Muscle of arm (tissue), 14 donors: Measurements from ENCODE around the gene OGFOD2. TPM values are rescaled to one million over a fixed set of nuclear protein-coding genes. Genes with fewer than 3 reads are reported as not detected.
A peak's percentile ranks its signal among the peaks of the same experiment; 100 is the strongest.
"Not testable (repeated sequence)": the region's sequence is repeated elsewhere in the genome, so short reads cannot be mapped to it uniquely, and the experiment has no call there.

Source experiments
- DNase-seq: peaks from one replicate; pipeline ENCODE4 v3.0.0-alpha.2; 2013
- long read RNA-seq, 11 donors: transcript quantifications; one replicate each; lab custom pipeline, GENCODE V29; 2026
- polyA plus RNA-seq, 12 donors: library from polyadenylated mRNA; unstranded; fragments of 120-200 nt; gene quantifications; one replicate each; pipeline ENCODE4 v1.2.1, GENCODE V29; 2013; ENCODE audit not compliant: insufficient read length in 12 of 12

Gene OGFOD2
- 10 to 100 TPM in 2 of 12 donors, 1 to 10 TPM in 8, not detected in 2; 7.0 to 12.2 (median 8.6) TPM for polyA plus RNA-seq
- long read RNA-seq, donor 1, partial matches to known transcripts: 0 of 4 reads
- long read RNA-seq, donor 1, other reads (novel, unspliced or antisense): 0 of 4 reads
- long read RNA-seq, donor 2, partial matches to known transcripts: 0 of 1 reads
- long read RNA-seq, donor 2, other reads (novel, unspliced or antisense): 0 of 1 reads
- long read RNA-seq, donor 3, partial matches to known transcripts: 0 of 1 reads
- long read RNA-seq, donor 3, other reads (novel, unspliced or antisense): 0 of 1 reads
- long read RNA-seq, donor 4, partial matches to known transcripts: 0 of 1 reads
- long read RNA-seq, donor 4, other reads (novel, unspliced or antisense): 0 of 1 reads
- long read RNA-seq, donor 5, partial matches to known transcripts: 0 of 2 reads
- long read RNA-seq, donor 5, other reads (novel, unspliced or antisense): 0 of 2 reads
- long read RNA-seq, donor 6: 0 reads
- long read RNA-seq, donor 7, partial matches to known transcripts: 0 of 1 reads
- long read RNA-seq, donor 7, other reads (novel, unspliced or antisense): 0 of 1 reads
- long read RNA-seq, donor 8, partial matches to known transcripts: 0 of 1 reads
- long read RNA-seq, donor 8, other reads (novel, unspliced or antisense): 0 of 1 reads
- long read RNA-seq, donor 9, partial matches to known transcripts: 0 of 1 reads
- long read RNA-seq, donor 9, other reads (novel, unspliced or antisense): 0 of 1 reads
- long read RNA-seq, donor 10, partial matches to known transcripts: 0 of 5 reads
- long read RNA-seq, donor 10, other reads (novel, unspliced or antisense): 0 of 5 reads
- long read RNA-seq, donor 11, partial matches to known transcripts: 0 of 4 reads
- long read RNA-seq, donor 11, other reads (novel, unspliced or antisense): 0 of 4 reads

DNA sequence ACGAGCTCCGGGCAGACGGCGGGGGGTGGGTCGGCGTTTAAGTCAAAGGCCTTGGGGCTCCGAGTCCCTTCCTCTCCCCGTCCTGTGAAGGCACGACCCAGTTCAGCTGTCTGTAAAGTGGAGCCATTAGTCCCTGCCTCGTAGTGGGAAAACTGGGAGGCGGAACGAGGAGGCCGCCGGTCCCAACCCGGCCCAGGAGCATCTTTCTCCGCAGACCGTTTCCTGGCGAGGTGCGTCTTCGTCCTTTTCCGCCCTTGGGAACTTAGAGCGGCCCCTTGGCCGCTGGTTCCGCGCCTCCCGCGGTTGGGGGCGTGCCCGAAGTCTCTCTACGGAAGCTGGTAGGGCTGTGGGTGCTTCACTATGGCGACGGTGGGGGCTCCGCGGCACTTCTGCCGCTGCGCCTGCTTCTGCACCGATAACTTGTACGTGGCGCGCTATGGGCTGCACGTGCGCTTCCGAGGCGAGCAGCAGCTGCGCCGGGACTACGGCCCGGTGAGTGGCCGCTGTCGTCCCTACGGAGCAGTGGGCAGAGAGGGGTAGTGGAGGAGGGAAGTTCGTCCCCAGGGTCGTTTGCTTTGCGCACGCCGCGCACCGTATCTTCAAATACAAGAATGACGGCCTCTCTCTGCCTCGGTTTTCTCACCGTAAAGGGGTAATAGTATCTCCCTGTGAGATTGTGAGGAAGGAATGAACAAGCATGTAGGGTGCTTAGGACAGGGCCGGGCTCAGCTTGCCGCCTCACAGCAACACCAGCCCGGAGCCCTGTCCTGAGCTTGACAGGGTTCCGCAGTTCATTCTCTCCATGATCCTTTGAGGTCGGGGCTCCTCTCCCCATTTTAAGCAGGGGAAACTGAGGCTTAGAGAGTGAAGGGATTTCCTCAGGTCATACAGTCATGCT is at the start of gene OGFOD2:
Gene OGFOD2, plus strand, starts transcription at position 353 of the 898 bp plus-strand sequence. Its CDS starts 8 bp downstream, at position 361.
- DNase-seq: peak; percentile 94

DNA sequence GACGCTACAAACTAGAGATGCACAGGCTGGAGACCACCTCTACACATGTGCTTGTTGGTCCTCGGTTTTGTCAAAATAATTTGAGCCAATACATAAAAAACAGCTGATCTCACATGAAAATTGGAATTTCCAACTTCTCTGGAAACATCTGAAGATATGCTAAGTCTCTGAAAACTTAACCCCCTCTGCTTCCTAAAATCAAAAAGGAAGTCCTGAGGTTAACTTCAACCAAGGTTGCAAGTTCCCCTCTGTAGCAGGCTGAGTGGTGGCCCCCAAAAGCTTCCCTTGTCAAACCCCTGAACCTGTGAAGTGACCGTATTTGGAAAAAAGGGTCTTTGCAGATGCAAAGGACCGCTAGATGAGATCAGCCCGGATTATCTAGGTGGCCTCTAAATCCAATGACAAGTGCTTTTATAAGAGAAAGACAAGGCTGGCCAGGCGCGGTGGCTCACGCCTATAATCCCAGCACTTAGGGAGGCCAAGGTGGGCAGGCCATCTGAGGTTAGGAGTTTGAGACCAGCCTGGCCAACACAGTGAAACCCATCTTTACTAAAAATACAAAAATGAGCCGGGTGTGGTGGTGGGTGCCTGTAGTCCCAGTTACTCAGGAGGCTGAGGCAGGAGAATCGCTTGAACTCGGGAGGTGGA is 47.2 kb upstream of the OGFOD2 start:
- DNase-seq: no peak

DNA sequence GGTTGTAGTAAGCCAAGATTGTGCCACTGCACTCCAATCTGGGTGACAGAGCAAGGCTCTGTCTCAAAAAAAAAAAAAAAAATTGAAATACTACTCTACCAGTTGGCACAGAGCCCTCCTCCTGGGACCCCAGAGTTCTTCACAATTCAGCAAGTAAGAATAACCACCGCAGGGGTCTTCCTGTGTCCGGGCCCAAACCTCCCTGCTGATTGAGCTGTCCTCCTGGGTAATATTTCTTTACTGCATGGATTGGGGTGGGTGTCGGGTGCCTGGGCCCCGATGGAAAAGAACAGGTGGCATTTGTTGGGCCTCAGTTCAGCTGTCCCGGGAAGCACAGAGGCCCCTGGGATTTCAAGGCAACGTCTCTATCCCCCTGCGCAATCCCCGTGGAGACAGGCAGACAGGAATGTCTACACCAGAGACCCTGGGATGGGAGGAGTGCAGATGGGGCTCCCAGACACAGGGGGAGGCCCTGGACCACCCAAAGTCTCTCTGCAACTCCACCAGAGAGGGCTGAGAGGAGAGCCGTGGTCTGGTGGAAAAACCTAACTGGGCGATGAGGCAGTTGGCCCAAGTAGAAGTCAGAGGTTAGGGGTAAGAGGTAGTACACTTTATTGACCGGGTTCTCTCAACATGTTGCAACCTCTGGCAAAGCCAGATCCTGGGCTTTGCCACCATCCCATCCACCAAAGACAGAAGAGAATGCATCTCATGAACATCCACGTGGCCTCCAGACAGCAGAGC is 46.5 kb upstream of the OGFOD2 start:
- DNase-seq: no peak

DNA sequence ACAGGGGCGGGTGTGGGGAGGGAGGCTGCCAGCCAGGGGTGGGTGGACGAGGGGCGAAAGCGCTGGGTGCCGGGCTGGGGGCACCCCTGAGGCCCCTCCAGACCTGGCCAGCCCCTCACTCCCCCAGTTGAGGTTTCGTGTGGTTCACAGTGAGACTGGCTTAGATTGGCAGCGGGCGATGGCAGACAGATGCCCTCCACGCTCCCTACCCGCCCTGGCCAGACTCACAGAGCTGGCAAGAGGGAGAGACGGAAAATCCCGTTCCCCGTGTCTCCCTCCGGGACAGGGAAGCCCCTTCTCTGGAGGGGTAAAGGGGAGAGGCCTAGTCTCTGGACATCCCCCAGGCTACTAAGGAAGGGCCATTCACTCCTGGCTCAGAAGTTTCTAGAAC is 45.9 kb upstream of the OGFOD2 start:
- DNase-seq: no peak

DNA sequence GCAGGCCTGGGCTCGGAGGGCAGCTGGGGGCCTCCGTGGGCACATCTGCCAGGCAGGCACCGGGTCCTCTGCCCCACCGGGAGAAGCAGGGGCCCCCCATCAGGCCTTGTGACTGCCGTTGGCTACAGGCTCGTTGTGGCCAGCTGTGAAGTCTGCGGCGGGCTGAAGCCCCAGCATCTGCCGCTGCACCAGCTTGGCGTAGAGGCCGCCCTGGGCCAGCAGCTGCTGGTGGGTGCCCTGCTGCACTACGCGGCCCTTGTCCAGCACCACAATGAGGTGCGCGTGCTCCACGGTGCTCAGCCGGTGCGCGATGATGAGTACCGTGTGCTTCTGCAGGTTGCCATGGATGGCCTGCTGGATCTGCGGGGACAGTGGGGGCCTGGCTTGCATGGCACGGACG is 45.2 kb upstream of the OGFOD2 start:
- DNase-seq: no peak

DNA sequence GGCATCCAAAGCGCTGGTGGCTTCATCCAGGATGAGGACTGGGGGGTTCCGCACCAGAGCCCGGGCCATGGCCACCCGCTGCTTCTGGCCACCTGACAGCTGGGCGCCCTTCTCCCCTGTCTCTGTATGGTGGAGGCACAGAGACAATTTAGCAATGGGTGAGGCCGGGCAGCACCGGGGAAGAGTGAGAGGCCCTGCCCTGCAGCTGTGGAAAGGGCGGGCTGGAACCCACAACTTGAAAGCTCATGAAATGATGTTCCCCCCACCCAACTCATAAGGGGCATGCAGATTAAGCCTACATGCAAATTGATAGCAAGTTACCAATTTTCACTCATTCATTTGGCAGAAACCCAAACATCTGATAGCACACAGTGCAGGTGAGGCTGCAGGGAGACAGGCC is 42.8 kb upstream of the OGFOD2 start:
- no peak for DNase-seq

DNA sequence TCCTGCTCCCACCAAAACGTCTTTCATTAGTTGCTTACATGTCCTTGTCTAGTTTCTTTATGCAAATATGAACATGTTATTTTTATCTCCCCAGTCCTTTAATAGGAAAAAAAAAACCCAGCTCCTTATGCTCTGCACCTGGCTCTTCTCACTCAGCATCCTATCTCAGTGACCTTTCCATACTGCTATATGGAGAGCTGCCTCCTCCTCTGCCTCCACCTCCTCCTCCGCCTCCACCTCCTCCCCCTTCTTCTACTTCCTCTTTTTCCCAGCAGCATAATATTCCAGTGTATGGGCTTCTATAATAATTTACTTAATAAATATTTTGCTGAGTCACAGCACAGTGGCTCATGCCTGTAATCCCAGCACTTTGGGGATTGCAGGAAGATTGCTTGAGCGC is 40.3 kb upstream of the OGFOD2 start:
- DNase-seq: no peak

DNA sequence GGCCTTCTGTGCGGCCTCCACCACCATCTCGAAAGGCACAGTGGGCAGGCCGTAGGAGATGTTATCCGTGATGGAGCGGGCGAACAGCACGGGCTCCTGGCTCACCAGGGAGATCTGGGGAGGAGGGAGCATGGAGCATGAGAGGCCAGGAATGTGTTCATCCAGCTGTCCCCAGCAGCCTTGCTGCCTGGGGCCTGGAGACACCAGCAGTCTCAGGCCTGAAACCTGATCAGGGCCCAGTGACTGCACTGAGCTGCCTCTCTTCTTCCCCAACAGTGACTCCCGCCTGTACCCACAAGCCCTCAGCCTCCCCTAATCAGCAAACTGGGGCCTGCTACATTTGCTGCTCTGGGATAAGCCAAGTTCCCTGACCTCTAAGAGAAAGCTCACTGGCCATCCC is 39.7 kb upstream of the OGFOD2 start:
- DNase-seq: no peak

DNA sequence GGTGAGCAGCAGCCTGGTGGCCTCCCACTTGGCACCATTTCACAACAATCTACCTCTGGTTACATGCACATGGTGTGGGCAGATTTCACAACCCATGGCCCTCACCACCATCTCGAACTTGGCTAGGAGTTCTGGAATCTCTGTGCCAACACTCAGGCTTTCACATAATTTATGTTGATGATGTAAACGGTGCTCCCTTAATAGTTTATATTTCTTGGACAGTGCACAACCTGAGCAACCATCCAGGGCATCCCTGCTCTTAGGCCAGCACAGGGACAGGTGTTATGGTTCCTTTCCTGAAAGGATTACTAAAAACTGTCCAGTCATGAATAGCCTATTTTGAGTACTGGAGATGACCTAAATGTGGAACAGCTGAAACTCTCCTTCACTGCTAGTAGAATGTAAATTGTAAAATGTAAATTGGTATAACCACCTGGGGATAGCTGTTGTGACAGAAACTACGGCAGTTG is 37.4 kb upstream of the OGFOD2 start:
- no peak for DNase-seq

DNA sequence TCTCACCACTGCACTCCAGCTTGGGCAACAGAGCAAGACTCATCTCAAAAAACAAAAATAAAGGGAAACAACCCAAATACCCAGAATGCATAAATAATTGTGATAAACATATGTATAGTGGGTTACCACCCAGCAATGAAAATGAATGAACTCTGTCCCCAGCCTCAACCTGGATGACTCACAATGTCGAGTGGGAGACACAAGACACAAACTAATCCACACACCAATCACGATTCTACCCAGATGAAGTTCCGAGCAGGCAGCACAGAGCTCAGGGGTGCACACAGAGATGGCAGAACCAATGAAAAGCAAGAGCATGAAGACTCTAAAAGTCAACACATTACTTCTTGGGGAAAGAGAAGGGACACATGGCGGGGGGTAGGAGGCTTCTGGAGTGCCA is 35.9 kb upstream of the OGFOD2 start:
- DNase-seq: no peak

GRCh38 chr12:122941351-122941750 is 33.7 kb upstream of the OGFOD2 start:
- not testable (repeated sequence) for DNase-seq

DNA sequence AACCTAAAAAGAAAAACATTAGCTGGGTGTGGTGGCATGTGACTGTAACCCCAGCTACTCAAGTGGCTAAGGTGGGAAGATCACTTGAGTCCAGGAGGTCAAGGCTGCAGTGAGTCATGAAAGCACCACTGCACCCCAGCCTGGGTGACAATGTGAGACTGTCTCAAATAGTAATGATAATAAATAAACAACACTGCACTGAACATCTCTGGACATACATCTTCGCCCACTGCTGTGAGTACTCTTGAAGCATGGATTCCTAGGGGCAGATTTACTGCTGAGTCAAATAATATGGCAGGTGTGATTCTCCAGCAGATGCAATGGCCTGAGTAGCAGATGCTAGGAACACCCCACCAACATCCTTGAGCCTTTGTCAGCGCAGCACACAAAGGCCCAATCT is 32.4 kb upstream of the OGFOD2 start:
- DNase-seq: no peak

DNA sequence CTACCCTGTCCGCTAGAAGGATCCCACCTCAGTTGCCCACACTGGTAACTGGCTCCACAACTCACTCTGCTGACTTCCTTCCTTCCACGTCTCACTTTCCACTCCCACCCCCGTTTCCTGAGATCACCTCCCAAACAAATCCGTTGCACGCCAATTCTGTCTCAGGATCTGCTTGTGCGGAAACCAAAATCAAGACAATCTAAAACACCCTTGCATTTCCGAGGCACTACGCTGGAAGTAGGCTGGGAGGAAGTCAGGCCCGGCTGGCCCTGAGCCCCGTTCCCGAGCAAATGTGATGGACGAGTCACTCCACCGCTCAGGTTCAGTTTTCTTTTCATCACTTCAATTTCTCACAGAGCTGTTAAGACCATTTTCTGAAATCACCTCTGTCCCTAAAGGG is 31.8 kb upstream of the OGFOD2 start:
- no peak for DNase-seq

GRCh38 chr12:122944605-122945592 is 30.1 kb upstream of the OGFOD2 start:
- DNase-seq: no peak

DNA sequence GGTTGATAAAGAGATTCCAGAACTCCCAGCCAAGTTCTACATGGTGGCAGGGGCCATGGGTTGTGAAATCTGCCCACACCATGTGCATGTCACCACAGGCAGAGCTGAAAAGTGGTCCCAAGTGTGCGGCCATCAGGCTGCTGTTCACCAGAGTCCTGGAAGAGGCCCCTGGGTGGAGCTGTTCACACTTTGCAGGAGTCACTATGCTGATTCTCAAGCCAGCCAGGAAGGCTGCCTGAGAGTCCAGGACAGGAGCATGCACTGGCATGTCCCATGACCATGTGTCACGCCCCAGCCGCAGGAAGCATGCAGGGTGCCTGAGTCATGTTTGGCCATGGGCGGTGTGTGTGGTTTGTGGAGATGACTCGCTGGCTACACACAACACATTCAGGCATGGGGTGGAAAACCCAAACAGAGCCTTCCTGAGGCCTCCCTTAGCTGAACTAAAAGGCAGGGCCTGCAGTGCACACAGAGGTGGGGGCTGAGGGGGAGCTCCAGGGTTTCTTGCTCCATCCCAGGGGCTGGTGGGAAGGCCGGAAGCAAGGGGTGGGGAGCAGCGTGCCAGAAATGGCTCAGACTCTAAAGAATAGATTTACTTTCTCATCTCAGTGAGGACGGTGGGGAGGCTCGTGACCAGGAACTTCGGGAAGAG is 28.2 kb upstream of the OGFOD2 start:
- DNase-seq: no peak

DNA sequence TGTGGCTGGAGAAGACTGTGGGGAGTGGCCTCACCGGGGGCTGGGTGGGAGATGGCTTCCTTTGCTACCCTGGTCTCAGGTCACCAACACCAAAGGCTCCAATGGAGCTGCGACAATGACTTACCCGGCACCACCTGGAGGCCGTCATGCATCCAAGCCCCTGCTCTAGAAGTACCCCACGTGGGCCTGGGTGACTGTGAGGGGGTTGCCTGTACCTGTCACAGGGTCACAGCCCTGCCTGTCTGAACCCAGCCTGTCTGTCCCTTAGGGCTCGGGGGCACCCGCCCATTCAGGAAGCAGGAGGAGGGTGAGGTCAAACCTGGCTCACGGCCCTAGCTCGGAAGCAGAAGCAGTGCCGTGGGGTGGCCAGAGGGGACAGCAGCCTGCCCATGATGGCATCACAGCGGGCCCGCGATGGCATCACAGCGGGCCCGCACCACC is 27.7 kb upstream of the OGFOD2 start:
- no peak for DNase-seq

DNA sequence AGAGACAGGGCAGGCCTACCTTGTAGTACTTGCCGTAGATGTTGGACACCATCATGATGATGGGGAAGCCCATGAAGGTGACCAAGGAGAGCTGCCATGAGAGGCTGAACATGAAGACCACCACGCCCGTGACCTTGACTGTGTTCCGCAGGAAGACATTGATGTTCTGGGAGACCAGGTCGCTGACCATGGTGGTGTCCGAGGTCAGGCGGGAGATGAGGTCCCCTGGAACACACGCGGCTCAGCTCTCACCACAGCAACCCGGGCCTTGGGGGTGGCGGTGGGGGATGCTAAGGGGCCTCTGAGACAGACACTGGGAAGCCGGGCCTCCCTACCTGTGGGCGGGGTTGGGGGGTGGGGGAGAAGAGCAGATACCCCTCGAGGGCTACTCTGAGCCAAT is 26.4 kb upstream of the OGFOD2 start:
- no peak for DNase-seq

- DNase-seq: no peak
These were observed 25.6 kb upstream of the OGFOD2 start for GRCh38 chr12:122949405-122949804.
